HG03108 (cell line): ENCODE measurements around the gene CCNH.

Experiments used
- ATAC-seq: cut with Tn5 transposase; IDR thresholded peaks from one replicate; pipeline ENCODE4 v1.9.1; 2021; ENCODE audit warnings: moderate library complexity; ENCODE audit not compliant: unreplicated experiment

CCNH gene

GRCh38 chr5:87403899-87404298 is 8.8 kb downstream of the CCNH start:
- no peak for ATAC-seq

- no peak for ATAC-seq
Measured at GRCh38 chr5:87403409-87403808, 9.3 kb downstream of the CCNH start.

DNA sequence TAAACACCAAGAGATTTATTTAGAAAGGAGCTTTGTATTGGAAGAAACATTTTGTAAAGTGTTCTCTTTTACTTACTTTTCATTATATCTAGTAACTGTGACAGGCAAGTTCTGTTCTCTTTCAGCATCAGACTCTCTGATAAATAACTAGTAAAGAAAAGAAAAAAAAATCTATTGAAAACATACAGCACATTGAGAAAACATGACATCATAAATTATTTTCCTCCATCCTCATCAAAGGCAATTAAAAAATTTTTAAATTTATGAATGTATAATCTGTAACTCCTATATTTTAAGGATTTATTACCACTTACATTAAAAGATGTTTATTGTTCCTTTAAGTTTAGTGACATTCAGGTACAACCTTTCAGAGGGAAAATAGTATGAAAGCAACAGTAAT is 11.1 kb downstream of the CCNH start:
- ATAC-seq = no peak

DNA sequence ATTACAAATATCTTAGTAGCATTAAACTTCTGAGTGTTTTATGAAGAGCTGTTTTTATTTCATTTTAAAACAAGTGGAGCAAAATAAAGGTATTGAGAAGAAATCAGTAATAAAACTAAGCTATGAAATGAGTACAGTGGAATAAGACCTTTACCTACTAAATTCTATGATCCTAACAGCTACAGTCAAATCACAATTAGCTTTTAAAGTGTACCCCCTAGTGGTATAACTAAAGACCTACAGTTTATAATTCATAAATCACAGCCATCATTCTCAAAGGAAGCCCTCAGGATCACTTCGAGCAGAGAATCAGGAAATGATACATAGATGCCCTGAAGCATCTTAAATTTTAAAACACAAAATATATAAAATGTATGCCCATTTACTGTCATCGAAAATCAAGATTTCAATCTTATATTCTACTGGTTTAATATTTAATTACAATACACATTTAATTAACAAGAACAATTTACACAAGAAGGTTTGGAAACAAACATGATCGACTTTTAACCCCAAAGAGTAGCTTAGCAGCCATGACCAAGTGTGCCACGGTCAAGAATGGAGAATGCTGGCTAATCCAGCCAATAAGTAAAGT is 12.3 kb downstream of the CCNH start:
- ATAC-seq = no peak

DNA sequence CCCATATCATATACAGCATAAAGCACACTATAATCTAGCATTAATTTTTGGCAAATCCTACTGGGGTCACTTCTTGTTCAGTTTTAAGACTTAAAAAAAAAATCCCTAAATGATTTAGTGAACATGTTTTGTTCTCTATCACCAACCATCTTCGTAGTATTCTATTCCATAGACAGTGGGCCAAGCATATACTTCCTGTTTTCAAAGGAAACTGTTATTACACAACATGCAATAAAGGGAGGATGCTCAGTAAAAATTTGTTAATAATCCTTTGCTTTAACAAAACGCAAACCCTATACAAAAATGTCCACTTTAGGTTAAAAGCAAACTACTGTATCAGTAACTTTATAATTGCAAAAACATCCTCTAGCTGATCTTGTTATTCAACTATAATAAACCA is 13.0 kb downstream of the CCNH start:
- no peak for ATAC-seq

GRCh38 chr5:87398981-87399614 is 13.6 kb downstream of the CCNH start:
- ATAC-seq = no peak

GRCh38 chr5:87394411-87395165 is 18.1 kb downstream of the CCNH start:
- no peak for ATAC-seq

DNA sequence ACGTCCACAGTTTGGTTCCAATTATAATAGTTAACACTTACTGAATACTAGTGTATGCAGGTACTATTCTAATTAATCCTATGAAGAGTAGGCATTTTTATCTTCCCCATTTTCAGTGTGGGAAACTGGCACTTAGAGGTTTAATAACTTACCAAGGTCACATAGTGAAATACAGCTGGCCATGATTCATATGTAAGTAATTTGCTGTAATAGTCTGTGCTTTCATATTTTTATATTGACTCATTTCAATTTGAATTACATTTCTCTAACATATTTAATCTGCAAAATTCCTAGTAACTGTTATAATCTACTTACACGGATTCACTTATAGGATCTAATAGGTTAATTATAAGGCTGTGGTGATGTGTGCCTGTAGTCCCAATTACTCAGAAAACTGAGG is 19.4 kb downstream of the CCNH start:
- no peak for ATAC-seq

GRCh38 chr5:87392801-87393200 is 19.9 kb downstream of the CCNH start:
- no peak for ATAC-seq

- ATAC-seq = no peak
Measured at GRCh38 chr5:87392170-87392569, 20.6 kb downstream of the CCNH start.

- ATAC-seq = no peak
Measured at GRCh38 chr5:87390576-87391199, 22.0 kb downstream of the CCNH start.

- ATAC-seq = no peak
Measured at GRCh38 chr5:87390075-87390474, 22.7 kb downstream of the CCNH start.

GRCh38 chr5:87389296-87390034 is 23.3 kb downstream of the CCNH start:
- ATAC-seq = no peak

DNA sequence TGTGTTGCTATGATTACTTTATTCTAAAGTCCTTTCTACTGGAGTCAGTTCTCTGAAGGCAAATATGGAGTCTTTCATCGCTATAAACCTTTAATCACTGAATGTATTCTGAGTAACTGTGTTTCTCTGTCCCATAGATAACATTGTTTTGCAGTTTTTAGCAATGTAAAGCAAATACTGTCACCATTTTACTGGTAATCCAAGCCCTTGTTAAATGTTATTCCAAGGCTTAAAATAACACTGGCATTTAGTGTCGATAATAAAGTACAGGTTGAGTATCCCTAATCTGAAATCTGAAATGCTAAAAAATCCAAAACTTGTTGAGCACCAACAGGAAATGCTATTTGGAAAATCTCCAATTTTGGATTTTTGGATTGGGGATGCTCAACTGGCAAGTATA is 24.6 kb downstream of the CCNH start:
- ATAC-seq = no peak

DNA sequence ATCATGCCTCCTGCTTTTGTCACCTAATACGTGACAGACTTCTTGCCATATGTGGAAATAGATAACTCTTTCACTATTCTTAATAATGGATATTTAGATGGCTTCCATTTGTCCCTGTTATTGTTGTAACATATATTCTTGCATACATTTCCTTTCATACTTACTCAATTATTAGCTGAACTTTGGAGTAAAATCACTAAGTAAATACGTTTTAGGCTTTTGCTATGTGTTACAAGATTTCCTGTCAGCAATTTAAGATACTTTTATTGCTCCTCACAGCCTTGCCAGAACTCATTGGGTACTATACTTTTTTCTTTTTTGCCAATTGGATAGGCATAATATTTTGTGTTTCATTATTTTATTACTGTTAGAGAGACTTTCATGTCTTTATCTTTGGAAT is 26.9 kb downstream of the CCNH start:
- ATAC-seq = no peak

GRCh38 chr5:87383216-87383615 is 29.5 kb downstream of the CCNH start:
- ATAC-seq = no peak

DNA sequence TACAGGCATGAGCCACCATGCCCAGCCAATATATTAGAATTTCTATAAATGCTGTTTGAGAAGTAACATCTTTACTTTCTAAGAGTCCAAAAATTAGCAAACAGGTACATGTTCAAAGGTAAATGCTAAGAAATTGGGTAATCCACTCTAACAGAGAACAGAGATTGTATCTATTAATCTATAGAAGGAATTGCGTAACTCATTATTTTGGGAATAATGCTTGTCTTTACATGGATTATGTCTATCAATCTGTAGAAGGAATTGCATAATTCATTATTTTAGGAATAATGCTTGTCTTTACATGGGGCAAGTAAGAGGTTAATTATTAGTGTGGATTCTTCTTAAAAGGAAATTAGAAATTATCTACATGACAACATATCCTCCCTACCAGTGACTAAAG is 30.5 kb downstream of the CCNH start:
- ATAC-seq = no peak

DNA sequence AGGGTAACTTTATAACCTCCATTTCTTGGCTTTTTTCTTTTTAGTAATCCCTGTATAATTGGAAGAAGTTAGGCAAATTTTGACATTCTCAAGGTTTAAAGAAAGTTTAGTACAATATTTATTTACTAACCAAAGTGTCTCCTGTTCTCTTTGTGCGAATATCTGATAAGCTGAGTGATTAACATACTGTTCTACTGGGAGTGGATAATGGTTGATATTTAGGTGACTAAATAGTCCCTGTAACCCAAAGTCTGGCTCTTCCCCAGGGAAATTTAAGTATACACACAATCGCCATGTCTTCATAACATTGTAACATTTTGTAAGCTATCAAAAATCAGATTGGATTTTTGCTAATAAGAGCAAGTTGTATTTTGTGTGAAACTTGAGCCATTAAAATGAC is 40.0 kb downstream of the CCNH start:
- no peak for ATAC-seq

GRCh38 chr5:87369431-87369830 is 43.3 kb downstream of the CCNH start:
- no peak for ATAC-seq

GRCh38 chr5:87368601-87369000 is 44.1 kb downstream of the CCNH start:
- no peak for ATAC-seq

- no peak for ATAC-seq
Measured at GRCh38 chr5:87367243-87367642, 45.5 kb downstream of the CCNH start.
